ENCODE data around the gene ARL11. TPM values are rescaled to one million over a fixed set of nuclear protein-coding genes. Genes with fewer than 3 reads are reported as not detected.

The ARL11 gene
- total RNA-seq, 1 donor from 2014 or later, result not detected

- no peak for DNase-seq (ENCODE audit: low read depth)
Measured at GRCh38 chr13:49646688-49647087, 18.4 kb downstream of the ARL11 start.

GRCh38 chr13:49649244-49649962 is 21.1 kb downstream of the ARL11 start:
- peak; percentile 70 for DNase-seq (ENCODE audit: low read depth)

- peak; percentile 97 for DNase-seq (ENCODE audit: low read depth)
Measured at GRCh38 chr13:49649963-49650312, 21.6 kb downstream of the ARL11 start.

GRCh38 chr13:49651570-49652354 is 23.5 kb downstream of the ARL11 start:
- peak; percentile 43 for DNase-seq (ENCODE audit: low read depth)

- DNase-seq (ENCODE audit: low read depth), result peak; percentile 97
Measured at GRCh38 chr13:49652355-49653305, 24.3 kb downstream of the ARL11 start.

DNA sequence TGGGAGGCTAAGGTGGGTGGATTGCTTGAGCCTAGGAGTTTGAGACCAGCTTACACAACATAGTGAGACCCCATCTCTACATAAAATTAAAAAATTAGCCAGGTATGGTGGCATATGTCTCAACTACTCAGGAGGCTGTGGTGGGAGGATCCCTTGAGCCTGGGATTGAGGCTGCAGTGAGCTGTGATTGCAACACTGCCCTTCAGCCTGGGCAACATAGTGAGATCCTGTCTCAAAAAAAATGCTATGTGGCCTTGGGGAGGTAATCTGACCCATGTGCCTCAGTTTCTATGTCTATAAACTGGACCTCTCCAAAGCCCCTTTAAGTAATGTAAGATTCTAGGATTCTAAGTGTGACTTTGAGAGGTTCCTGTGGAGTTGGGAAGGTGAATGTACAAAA is 25.2 kb downstream of the ARL11 start:
- no peak for DNase-seq (ENCODE audit: low read depth)

DNA sequence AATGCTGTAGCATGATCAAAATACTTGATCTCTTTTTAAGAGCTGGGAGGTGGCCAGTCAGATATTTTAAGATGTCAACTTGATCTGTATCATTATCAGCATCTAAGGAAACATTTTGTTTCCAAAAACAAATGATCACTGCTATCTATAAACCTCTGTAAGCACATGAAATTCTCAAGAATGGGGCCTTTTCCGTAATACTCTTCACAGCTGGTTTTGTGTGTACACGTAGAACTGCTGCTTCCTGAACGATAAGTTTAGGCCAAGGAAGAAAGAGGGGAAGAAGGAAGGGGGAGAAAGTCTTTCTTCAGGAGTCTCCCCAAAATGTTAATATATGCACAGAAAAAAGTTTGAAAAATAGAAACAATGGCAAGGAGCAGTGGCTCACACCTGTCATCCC is 25.7 kb downstream of the ARL11 start:
- no peak for DNase-seq (ENCODE audit: low read depth)

GRCh38 chr13:49655906-49656305 is 27.6 kb downstream of the ARL11 start:
- no peak for DNase-seq (ENCODE audit: low read depth)

- DNase-seq (ENCODE audit: low read depth), result no peak
Measured at GRCh38 chr13:49657241-49657641, 28.9 kb downstream of the ARL11 start.

GRCh38 chr13:49664606-49665005 is 36.3 kb downstream of the ARL11 start:
- DNase-seq (ENCODE audit: low read depth), result no peak

DNA sequence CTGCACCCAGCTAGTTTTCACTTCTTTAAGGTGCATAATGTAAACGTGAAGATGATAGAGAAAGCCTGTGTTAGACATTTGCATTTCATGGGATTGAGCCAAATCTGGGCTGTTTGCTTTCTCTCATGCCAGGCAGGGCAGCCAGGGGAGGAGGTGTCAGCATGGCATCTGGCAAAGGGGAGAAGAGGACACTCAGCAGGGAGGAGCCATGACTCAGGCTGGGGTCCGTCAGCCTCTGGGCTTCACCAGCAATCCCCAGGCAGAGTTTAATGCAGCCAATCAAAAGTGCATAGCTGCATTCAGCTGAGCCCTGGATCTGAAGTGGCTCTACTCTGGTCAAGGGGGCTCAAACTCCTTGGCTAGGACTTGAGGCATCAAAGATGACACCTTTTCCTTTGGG is 39.5 kb downstream of the ARL11 start:
- DNase-seq (ENCODE audit: low read depth), result peak; percentile 60

DNA sequence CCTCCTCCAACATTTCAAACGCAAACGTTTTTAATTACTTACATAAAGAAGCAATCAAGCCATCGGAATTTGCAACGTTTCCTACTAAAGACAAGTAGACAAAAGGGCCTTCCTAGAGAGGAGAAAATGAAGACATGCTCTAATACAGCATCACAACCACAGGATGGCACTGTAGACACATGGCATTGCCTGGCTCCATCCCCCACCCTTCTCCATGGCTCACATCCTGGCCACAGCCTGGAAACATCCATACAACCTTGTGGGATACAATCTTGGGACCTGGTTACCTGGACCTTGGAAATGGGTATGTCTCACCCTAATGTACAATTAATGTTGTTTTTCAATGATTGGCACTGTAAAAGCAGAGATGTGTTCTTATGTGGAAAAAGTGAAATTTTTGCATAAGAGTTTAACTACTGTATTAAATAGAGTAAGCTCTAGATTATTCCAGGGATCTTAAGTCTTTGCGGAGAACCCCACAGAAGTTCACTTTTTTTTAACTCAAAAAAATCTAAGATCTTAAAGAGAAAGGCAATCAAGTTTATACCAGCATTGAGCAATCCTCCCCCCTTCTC is 41.5 kb downstream of the ARL11 start:
- DNase-seq (ENCODE audit: low read depth), result peak; percentile 82

- no peak for DNase-seq (ENCODE audit: low read depth)
Measured at GRCh38 chr13:49670828-49671227, 42.5 kb downstream of the ARL11 start.

DNA sequence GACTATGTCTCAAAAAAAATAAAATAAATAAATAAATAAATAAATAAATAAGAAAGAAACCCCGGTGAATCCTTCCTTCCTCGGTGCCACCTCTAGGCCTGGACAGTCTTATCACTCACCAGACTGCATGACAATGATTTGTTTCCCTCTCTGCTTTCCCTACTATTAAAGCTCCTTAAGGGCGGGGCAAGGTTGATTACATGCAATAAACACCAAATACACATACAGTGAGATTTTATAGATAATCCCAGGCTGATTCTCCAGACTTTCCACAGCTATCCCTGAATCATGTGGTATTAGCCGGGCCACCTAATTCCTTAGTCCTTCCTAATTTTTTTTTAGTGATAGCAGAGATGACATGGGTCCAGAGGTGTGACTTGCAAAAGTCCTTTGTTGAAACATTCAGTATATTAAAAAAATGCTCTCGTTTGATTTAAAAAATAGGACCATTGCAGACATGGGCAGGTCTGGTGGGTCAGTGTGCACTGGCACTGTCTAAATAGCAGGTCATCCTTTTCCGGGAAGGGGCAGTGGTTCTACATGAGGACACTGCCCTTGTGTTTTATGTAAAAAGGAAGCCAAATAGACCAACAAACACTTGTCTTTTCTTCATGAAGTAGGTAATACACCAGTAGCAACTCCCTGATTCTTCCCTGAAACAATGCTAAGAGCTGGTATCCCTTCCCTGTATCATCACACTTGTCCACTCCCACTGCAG is 48.4 kb downstream of the ARL11 start:
- no peak for DNase-seq (ENCODE audit: low read depth)

- no peak for DNase-seq (ENCODE audit: low read depth)
Measured at GRCh38 chr13:49678191-49678914, 50.0 kb downstream of the ARL11 start.

DNA sequence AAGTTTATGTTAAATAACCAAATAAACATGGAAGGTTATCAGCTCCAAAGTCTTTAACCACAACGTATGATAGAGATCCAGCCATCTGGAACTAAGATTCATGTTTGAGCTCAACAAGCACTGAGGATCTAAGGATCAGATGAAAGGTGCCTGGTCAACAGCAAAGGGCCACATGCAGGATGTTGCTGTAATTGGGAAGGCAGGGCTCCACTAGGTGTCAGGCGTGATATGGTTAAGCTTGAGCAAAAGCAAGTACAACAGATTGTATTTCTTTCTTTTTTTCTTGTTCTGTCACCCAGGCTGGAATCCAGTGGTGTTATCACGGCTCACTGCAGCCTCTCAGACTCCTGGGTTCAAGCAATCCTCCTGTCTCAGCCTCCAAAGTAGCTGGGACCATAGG is 50.9 kb downstream of the ARL11 start:
- peak; percentile 15 for DNase-seq (ENCODE audit: low read depth)

DNA sequence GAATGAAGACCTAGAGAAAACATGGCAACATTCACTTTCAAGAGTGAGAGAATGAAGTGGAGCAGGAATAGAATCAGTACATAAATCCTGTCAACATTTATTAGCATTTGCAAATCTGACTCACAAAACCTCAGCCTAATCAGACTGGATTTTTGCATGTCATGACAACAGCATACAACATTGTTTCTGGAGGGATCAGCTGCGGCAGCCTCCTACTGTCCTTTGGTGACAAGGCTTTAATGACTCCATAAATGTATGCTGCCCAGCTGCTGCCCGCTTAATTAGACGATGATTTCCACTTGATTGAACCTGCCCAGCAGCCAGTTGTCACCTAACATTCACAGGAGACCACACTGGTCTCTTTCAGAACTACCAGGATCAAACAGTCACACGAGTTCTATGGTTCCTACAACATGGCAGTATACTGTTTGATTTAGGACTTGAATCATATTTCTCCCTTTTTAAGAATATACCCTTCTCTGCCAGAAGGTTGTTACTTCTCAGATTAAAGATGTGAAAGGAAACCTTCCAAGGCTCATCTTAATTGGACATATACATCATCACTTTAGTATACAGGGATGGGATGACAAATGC is 53.6 kb downstream of the ARL11 start:
- peak; percentile 76 for DNase-seq (ENCODE audit: low read depth)

All from myocyte (in vitro differentiated cells).